Breast epithelium (tissue), 3 donors: ENCODE data around the gene OPN1MW3.

Experiments used
- CTCF ChIP-seq, 3 donors: fragments of 450-650 bp; IDR thresholded peaks; one replicate each; pipeline ENCODE4 v1.5.1; 2016 to 2017; ENCODE audit warnings: antibody characterized with exemption in 3 of 3, mild to moderate bottlenecking in 3 of 3, moderate library complexity in 3 of 3
- POLR2A ChIP-seq: fragments of 450-650 bp; IDR thresholded peaks from one replicate; pipeline ENCODE4 v1.6.1; 2016; ENCODE audit warnings: antibody characterized with exemption, mild to moderate bottlenecking, moderate library complexity
- POLR2AphosphoS5 ChIP-seq, 3 donors: sonication (generic); formaldehyde crosslinking; IDR thresholded peaks; one replicate each; pipeline ENCODE4 v1.6.1; 2017; ENCODE audit warnings: antibody characterized with exemption in 3 of 3

- no peak for TF ChIP-seq CTCF (IDR thresholded peaks at IDR 0.05)
- TF ChIP-seq POLR2AphosphoS5 (IDR thresholded peaks at IDR 0.05), result no peak
- TF ChIP-seq POLR2A, result no peak
Measured at GRCh38 chrX:154296731-154297130, 39.3 kb downstream of the OPN1MW3 start.
